Amygdala (tissue), 56 donors: Measurements from ENCODE around the gene MEF2D.

Source experiments
- DNase-seq, 56 donors: peaks; one replicate each; lab custom pipeline; 2025; lab: John Stamatoyannopoulos, UW

Gene MEF2D

GRCh38 chr1:156525071-156525501, 24.5 kb upstream of the MEF2D start:
- no peak for DNase-seq

GRCh38 chr1:156524481-156524869, 23.9 kb upstream of the MEF2D start:
- DNase-seq: no peak

GRCh38 chr1:156523801-156524480, 23.4 kb upstream of the MEF2D start:
- DNase-seq: no peak

GRCh38 chr1:156522443-156522970, 21.9 kb upstream of the MEF2D start:
- DNase-seq: no peak

- DNase-seq: no peak
Measured at GRCh38 chr1:156517748-156518147, 17.2 kb upstream of the MEF2D start.

GRCh38 chr1:156516821-156517220, 16.2 kb upstream of the MEF2D start:
- DNase-seq: no peak

- no peak for DNase-seq
Measured at GRCh38 chr1:156515956-156516355, 15.4 kb upstream of the MEF2D start.

- DNase-seq: no peak
Measured at GRCh38 chr1:156513185-156513584, 12.6 kb upstream of the MEF2D start.

GRCh38 chr1:156511644-156512043, 11.1 kb upstream of the MEF2D start:
- no peak for DNase-seq

- DNase-seq: peak in 46 of 56 donors; percentile 18 to 92 (median 66)
Measured at GRCh38 chr1:156510709-156511108, 10.1 kb upstream of the MEF2D start.

- peak in 8 of 56 donors; percentile 16 to 51 (median 26) for DNase-seq
Measured at GRCh38 chr1:156509424-156510034, 9.0 kb upstream of the MEF2D start.

GRCh38 chr1:156508955-156509234, 8.3 kb upstream of the MEF2D start:
- DNase-seq: no peak

GRCh38 chr1:156508205-156508954, 7.8 kb upstream of the MEF2D start:
- DNase-seq: peak in 24 of 56 donors; percentile 20 to 77 (median 41)

GRCh38 chr1:156506450-156506849, 5.9 kb upstream of the MEF2D start:
- DNase-seq: no peak

GRCh38 chr1:156505679-156506298, 5.2 kb upstream of the MEF2D start:
- DNase-seq: no peak

GRCh38 chr1:156504821-156505678, 4.5 kb upstream of the MEF2D start:
- DNase-seq: peak in 55 of 56 donors; percentile 80 to 98 (median 96)

- DNase-seq: no peak
Measured at GRCh38 chr1:156504438-156504813, 3.9 kb upstream of the MEF2D start.

GRCh38 chr1:156503698-156504437, 3.3 kb upstream of the MEF2D start:
- DNase-seq: no peak
